NCI-H774 (cell line): ENCODE data around the gene PPP1R27.
A peak's percentile ranks its signal among the peaks of the same experiment; 100 is the strongest.
"Not testable (repeated sequence)": the region's sequence is repeated elsewhere in the genome, so short reads cannot be mapped to it uniquely, and the experiment has no call there.

Experiments used
- DNase-seq: peaks from one replicate; lab custom pipeline; 2025; lab: John Stamatoyannopoulos, UW

The PPP1R27 gene

DNA sequence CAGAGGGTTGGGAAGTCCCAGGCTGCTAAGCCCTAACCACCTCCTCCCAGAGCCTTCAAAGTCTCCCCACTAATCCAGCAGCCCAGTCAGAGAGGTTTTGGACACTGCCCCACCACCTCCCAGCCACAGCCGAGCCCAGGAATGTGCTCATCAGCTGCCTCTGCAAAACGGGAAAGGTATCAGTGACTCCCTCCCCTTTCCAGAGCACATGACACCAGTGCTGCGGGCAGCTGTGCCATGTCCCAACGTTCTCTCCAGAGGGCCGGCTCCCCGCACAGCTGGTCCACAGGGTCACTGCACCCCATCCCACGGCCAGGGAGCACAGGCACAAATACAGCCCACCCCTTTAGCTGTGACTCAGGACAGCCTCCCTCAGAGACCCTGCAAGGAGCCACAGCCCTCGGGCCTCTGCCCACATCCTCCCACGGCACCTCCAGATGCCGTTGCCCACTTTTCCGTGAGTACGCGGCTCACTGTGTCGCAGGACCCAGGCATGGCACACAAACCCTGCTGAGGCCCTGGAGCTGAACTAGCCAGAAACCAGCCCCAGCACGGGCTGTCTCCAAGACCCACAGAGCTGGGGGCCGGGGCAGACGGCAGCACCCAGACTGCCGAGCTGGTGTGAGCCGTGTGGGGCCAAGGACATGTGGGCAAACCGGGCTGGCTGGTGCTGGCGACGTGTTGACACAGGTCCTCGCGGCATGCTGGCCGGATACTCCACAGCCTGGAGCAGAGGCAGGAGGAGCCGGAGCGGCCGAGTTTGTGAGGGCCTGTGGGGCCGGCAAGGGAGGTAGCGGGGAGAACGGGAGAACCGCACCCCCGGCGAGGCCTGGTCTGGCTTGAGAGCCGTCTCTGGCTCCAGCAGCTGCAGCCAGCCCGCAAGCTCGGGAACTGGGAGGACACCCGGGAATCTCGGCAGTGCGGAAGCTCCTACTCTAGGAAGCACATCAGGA is 6.3 kb upstream of the PPP1R27 start:
- DNase-seq, result no peak

DNA sequence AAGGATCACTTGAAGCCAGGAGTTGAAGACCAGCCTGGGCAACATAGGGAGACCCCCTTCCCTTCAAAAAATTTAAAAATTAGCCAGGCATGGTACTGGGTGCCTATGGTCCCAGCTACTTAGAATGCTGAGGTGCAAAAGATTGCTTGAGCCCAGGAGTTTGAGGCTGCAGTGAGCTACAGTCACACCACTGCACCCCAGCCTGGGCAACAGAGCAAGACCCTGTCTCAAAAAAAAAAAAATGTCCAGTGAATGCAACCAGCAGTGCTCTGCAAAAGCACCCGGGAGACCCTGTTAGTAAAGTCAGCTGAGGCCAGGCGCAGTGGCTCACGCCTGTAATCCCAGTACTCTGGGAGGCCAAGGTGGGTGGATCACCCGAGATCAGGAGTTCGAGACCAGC is 5.2 kb upstream of the PPP1R27 start:
- DNase-seq, result not testable (repeated sequence)

DNA sequence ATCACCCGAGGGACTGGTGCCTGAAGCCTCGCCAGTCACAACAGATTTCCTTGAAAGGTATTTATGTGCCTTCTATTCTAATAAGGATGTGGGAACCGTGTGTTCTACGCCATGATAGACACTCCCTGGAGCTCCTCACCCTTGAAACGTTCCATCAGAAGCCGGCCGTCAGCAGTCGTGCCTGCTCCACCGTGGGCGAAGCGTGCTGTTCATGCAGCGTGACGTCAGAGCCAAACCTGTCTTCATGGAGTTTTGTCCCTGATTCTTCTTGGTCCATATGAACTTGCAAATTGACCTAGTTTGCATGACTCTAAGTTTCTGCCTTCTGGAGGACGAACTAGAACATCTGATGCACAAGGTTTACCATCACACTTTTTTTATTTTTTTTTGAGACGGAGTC is 4.5 kb upstream of the PPP1R27 start:
- no peak for DNase-seq

DNA sequence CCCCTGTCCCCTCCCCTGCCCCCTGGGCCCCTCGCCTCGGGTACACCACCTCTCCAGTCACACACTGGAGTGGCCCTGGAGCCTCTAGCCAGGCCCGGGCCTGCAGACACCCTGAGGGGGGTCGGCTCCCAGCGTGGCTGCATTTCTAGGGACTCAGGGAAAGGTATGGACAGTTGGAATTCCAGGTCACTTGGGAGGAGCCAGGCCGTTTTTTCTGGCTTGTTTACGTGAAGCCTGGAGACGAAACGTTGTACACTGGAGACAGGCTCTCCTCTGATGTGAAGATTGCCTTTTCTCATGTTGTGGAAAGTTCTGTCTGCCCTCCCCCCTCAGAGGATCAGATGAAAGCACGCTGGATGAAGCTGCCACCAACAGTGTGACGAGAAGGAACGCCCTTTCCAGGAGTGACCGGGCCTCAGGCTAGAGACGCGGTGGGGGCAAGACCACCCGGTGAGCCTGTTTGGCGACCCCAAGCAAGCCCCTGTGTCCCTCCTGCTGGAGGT is 4.0 kb upstream of the PPP1R27 start:
- no peak for DNase-seq

DNA sequence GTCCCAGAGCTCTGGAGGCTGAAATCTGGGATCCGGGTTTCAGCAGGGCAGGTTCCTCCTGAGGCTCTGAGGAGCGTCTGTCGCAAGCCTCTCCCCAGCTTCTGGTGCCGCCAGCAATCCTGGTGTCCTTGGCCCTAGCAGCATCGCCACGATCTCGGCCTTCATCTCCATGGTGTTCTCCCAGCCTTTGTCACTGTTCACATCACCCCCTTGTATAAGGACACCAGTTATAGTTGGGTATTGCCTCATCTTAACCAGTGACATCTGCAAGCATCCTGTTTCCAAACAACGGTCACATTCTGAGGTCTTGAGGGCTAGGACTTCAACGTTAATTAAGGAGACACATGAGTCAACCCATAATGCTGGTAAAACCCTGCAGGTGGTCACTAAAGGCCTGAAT is 2.8 kb upstream of the PPP1R27 start:
- no peak for DNase-seq

DNA sequence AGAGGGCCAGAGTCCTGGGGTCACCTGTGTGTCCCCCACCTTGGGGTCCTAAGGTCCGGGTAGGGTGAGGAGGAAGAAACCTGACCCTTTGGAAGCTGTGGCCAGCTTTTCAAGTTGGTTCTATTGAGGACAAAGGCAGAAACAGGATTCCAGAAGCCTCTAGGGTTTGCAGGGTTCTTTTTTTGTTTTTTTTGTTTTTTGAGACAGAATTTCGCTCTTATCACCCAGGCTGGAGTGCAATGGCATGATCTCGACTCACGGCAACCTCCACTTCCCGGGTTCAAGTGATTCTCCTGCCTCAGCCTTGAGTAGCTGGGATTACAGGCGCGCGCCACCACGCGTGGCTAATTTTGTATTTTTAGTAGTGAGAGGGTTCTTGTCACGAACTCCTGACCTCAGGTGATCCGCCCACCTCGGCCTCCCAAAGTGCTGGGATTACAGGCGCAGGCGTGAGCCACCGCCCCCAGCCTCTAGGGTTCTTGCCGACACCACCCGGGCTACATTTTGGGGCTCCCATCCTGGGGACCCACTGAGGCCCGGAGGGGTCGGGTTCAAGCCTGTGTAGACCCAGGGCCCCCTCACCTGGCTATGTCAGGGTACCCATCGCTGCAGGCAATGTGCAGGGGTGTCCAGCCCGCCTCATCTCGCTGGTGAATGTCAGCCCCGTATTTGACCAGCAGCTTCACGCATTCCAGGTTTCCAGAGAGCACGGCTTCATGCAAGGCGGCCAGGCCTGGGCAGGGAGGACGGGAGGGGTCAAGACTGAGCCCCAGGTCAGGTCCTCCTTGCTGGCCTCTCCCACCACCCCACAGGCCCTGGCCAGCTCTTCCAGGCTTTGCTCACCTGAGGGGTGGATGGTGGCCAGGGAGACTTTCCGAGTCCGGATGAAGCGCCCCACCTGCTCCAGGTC is 674 bp downstream of the PPP1R27 start:
- no peak for DNase-seq

DNA sequence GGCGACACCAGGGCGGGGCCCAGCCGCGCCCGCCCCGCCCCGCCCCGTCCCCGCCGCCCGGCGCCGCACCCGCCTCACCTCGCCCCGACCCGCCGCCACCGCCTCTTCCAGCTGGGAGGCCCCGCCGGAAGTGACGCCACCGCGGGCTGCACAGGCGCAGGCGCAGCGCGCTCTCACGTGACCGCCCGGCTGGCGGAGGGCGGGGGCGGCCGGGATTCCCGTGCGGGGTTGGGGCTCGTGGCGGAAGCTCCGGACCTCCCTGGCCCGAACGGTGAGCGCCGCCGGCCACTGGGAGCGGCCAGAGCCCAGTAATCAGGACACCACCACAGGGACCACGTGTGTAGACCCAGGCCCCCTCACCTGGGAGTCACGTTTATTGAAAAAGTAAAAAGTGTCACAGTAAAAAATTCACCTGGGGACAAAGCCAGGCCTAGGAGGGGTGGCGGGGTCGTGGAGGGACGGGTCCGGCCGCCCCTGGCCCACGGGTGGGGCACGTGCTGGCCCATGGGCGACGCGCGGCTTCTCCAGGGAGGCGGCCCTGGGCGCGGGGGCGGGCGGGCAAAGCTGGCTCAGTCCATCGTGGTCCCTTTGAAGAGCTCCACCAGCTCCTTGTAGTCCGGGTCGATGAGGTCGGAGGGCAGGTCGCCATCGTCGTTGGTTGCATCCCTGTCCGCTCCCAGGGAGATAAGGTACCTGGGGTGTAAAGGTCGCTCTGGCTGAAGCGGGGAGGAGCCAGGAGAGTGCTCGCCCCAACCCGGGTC is 1.5 kb downstream of the PPP1R27 start, which contains the start of gene MCRIP1:
Gene MCRIP1, minus strand, starts transcription at position 132 of the 761 bp plus-strand sequence. CDS start 8,785 bp downstream, outside the sequence.
- DNase-seq, result peak; percentile 99

DNA sequence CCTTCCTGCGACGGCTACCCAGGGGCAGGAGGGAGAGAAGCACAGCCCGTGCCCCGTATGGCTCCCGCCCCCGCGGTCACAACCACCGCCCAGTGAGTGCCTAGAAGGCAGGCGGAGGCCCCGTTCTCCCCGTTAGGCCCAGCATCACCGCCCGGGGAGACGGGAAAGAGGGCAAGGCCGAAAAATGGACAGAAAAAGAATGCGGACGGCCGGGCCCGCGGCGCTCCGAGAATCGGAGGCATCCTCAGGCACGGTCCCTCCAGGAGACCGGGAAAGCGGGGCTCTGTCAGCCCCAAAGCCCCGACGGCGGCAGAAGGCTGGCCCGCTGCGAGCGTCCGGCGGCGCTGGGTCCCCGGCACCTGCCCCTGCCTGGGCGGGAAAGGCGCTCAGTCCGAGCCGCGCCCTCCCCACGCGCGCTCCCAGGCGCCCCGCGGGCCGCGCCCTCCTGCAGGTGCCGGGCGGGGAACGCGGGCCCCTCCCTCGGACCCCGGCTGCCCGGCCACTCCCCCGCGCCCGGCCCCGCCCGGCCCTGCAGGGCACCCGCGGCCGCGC is 2.2 kb downstream of the PPP1R27 start:
- no peak for DNase-seq

DNA sequence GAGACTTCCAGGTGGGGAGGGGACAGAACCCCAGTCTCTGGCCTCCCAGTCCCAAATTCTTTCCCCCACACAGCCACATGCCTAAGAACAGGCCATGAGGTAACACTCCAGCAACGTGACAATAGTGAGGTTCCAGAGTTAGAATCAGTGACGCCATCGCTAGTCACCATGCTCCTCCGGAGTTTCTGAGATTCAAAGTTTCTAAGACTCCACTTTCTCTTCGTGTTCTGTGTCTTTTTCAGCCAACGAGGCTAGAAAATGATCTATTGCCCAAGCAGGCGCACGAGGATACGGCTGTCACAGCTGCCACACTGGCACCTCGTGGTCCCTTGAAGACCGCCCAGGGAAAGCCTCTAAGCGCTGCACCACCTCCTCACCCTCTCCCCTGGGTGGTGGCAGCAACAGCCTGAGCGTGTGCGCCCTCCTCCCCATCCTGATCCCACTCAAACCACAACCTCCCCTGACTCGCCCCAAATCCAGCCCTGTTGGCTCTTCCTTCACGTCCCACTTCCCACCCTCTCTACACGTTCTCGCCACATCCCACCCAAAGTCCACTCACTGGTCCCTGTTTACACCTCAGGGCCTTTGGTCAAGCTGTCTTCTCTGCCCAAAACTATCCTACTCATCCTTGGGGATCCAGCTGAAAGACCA is 2.8 kb downstream of the PPP1R27 start:
- no peak for DNase-seq

DNA sequence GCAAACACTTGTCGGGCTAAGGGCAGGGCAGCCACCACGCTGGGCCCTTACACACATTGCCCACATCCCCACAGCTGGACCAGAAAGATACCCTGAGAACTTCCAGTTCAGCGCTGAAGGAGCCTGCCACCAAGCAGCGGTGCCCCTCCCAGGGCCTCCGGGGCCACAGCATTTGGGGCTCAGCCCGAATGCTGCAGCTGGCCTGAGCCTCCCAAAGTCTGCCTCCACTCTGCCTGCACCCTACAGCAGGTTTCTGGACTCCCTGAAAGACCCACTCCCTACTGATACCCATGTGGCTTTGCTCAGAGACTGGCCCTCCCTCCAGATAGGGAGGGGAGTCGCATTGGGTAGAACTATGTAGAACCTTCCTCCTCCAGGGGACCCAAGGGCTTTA is 3.3 kb downstream of the PPP1R27 start:
- no peak for DNase-seq

DNA sequence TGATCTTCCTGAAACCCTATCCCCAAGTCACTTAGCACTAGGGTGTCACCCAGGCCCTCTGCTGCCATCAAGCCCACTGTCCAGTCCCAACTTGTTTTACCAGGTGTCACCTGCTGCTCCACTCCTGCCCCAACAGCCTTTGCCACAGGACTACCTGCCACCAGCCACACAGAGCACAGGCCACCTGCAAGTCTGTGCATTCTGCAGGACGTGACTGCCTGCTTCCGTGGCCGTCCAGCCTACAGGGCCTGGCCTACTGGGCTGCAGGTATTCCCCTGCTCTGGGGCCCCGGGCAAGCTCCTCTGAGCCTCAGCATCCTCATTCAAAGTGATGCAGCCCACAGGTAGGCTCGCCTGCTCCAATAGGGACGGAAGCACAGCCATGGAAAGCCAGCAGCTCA is 5.0 kb downstream of the PPP1R27 start:
- no peak for DNase-seq

DNA sequence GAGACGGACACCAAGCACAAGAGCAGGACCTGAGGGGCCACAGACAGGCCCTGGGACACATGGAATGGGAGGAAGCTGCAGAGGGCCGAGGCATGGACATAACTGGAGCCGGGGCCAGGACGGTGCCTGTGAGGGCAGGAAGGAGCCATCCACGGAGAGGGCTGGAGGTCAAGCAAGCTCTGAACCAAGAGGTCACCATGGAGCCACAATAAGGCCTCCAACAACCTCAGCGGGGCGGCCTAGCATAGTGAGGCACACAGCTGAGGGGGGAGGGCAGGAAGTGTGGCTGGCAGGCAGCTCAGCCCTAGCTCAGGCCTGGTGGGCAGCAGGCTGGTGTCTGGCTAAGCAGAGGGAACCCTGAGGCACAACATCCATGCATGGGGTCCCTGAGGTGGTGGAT is 6.2 kb downstream of the PPP1R27 start:
- DNase-seq, result no peak

DNA sequence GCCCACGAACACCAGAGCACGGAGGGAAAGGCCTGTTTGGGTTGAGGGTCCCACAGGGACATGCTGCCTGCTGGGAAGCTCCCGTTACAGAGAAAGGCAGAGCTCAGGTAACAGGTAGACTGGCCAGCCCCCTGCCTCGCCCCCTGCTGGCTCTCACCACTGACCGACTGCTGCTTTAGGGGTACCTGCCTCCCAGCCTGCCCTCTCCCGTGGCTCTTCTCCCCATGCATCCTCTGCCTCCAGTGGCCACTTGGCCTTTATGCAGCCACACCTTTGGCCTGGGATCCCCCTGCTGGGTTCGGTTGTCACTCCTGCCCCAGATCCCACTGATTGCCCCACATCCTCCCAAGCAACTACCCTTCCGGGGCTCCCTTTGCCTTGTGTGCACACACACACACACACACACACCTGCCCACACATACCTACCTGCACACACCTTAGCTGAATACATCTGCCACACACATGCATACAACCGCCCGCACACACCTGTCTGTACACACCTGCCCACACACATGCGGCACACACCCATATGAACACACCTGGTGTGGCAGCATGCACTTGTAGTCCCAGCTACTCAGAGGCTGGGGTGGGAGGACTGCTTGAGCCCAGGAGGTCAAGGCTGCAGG is 8.9 kb downstream of the PPP1R27 start:
- DNase-seq, result no peak

DNA sequence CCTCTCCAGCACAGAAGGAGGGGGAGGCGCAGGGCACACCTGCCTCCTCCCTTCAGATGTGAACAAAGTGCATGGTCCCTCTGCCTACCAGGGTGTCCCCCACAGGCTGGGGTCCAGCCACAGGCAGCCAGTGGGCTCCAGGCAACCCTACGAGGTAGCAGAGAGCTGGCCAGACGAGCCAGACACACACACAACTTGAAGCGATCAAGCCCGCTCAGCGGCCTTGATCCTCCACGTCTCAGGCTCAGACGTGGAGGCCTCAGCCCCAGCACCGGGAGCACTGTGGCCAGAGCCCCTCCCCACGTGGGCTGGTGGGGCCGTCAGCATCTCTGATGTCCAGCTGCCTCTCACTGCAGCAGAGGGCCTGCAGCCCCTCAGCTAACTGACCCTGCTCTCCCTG is 10.3 kb downstream of the PPP1R27 start:
- no peak for DNase-seq

DNA sequence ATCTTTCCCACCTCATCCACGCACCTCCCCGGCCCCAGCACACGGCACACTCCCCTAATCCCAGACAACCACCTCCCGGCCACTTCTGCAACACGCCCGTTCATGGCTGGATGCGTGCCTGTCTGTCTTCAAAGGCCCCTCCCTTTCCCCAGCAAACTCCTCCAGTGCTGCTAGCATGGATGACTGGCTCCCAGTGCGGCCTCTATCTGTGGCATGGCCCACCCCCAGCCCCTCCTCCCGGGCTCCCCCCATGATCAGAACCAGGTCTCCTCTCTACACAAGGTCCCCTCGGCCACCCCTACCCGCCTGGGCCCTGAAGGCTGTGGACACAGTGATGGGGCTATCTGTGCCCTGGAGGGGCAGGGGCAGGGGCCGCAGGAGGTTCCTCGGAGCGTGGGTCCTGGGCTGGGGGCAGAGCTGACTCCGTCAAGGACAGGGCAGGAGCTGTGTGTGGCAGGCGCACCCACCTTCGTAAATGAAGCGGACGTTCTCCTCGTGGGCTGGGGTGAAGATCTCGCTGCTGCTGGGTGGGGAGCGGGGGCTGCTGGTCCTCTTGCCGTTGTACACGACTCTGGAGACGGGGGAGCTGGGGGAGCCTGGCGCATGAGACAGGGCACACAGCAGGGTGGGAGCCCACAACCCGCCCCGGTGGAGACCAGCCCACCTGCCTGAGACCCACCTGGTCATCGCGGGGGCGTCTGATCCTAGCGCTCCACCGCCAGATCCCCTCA is 10.9 kb downstream of the PPP1R27 start:
- DNase-seq, result no peak

DNA sequence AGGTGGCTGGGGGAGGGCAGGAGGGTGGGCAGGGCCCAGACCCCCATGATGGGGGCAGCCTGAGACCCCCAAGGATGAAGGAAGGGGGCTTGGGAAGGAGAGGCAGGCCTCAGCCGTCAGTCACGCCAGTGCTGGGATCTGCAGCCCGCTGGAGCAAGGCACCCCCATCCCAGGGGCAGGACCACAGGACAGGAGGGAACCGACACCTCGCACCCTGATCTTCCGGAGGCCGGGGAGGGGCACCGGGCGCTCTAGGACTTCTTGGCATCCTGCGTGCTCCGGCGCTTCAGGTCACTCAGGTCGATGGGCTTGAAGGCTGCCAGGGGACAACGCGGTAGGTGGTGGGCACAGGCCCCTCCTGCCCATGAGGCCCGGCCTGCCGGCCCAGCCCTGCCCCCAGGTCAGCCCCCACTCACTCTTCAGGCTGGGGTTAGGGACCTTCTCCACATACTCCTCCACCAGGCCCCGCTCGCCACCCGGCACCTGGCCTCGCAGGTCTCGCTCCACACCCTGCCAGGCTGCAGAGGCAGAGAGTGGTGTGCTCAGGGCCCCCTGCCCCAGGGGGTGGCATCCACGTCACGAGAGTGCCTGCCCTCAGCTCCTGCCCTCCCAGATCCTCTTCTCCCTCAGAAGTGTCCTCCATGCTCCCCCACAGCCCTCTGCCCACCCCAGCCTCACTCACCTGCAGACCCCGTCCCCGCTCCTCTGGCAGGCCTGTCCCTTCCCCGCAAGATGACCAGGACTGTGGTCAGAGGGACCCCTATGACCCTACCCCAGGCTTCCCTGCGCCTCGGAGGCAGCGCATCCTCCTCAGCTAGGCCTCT is 11.6 kb downstream of the PPP1R27 start:
- no peak for DNase-seq

DNA sequence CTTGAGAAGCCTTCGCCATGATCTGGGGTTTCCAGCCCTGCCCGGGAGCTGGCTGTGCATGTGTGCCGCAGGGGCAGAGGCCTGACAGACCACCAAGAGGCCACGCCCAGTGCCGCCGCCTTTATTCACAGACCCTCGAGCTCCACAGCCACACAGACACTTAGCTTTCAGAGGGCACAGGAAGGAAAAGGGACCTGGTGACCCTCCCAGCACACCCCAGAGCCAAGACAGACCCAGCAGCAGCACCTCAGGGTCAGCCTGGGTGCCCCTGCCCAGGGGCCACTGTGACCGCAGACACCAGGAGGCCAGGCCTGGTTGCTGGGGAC is 12.6 kb downstream of the PPP1R27 start:
- no peak for DNase-seq

DNA sequence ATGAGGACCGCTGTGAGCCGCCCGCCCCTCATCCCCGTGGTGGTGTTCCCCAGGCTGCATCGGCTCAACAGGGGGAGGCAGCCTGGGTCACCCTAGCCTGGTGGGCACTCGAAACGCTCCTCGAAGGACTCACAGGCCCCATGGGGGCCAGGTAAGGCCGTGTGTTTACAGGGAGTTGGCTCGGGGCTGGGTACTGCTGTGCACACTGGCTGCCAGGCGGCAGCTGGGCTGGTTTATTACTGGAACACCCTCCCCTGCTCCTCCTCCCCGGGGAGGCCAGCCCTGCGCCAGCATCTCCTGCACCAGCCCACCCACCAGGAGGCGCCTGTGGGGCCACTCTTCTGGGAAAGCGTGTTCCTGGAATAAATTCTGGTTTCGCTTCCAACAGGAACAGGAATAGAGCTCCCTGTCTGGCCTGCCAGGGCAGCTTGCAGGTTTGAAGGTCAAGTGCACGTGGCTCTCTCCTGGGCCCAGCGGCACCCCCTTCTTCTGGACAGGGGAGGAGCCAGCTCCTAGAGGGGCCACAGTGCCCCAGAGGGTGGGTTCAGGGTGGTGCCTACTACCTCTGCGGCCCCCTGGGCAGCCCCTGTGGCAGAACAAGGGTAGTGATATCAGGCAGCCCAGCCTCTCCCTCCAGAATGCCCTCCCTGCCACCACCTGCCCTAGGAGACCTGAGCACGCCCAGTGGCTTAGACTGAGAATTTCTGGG is 13.1 kb downstream of the PPP1R27 start:
- peak; percentile 80 for DNase-seq
